HG02610 (cell line): ENCODE data around the gene RSRP1.

ENCODE experiments used
- ATAC-seq: cut with Tn5 transposase; IDR thresholded peaks from one replicate; pipeline ENCODE4 v1.9.1; 2021; ENCODE audit warnings: mild to moderate bottlenecking, moderate library complexity; ENCODE audit not compliant: unreplicated experiment

The RSRP1 gene

DNA sequence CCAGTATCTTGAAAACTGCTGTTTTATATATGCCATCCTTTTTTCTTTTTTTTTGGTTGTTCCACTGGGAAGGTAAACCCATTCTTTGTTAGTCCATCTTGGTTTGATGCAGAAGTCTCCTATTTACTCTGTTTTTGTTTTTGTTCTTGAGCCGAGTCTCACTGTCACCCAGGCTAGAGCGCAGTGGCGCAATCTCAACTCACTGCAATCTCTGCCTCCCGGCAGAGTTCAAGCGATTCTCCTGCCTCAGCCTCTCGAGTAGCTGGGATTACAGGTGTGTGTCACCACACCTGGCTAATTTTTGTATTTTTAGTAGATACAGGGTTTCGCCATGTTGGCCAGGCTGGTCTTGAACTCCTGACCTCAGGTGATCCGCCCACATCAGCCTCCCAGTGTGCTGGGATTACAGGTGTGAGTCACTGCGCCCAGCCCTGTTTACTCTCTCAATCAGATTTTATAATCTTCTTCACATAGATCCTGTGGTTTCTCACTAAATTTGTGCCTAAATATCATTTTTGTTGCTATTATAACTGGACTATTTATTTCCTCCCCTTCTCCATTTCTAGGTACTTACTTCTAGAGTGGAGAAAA lies 27.5 kb downstream of the RSRP1 start:
- ATAC-seq, result no peak

DNA sequence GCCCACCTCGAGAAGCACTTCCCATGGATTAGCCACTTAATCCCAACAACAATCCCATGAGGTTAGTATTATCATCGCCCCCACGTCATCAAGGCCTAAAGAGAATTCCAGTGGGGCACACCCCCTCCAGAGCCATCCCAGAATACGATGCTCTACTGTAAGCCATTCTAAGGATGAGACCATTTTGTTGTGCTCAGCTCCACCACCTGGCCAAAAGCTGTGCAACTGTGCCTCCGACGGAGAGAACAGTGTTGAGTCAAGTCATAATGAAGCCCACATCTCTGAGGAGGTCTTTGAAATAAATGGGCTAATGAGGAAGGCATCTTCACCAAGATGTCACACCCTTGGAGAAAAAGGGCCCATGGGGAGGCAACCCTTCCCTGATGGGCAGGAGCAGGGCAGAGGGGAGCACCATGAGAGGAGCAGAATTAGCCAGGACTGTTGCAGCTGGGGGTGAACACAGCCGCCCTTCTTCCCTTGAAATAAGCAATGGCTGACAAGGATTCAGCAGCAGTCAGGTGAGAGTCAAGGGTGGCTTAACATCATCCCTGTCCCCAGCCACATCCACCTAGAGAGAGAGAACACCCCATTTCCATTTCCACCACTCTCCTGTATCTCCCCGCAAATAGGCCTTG lies 29.5 kb downstream of the RSRP1 start:
- no peak for ATAC-seq

DNA sequence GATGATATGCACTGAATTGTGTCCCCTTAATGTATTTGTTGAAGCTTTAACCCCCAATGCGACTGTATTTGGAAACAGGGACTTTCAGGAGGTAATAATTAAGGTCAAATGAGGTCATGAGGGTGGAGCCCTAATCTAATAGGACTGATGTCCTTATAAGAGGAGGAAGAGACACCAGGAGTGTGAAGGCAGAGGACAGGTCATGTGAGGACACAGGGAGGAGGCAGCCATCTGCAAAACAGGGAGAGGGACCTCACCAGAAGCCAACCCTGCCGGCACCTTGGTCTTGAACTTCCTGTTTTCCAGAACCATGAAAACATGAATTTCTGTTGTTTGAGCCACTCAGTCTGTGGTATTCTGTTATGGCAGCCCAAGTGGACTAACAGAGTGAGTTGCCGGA lies 30.2 kb downstream of the RSRP1 start:
- ATAC-seq, result no peak

DNA sequence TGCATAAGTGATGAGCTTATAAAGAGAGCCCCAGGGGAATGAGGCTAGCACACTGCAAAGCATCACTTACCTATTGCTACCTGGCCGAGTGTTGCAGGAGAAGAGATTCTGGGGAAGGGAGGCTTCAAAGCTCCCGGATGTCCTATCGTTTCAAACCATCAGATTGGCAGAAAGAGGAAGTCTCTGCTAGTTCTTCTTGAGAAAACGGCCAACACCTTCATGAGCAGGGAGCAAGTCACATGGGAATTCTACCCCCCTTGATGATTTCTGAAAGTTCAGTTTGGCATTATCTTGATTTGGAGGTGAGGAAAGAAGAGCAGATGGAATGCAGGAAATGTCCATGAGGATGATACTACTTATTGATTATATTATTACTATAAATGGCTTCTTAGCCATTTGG lies 31.1 kb downstream of the RSRP1 start:
- no peak for ATAC-seq

DNA sequence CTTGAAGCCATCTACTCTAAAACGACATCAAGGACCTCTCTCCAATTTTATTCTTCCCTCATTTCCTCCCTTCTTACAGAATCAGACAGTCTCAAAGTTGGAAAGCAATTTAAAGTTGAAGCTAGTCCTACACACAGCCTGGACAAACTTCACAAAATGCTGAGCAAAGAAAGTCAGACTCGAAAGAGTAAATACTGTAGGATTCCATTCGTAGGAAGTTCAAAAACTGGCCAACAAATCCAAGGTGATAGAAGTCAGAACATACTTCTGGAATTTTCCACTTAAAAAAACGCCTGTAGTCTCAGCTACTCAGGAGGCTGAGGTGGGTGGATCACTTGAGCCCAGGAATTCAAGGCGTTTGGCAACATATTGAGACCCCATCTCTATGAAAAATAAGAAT lies 34.5 kb downstream of the RSRP1 start:
- no peak for ATAC-seq

- ATAC-seq, result no peak
Observed at GRCh38 chr1:25210728-25211127, 36.5 kb downstream of the RSRP1 start.

GRCh38 chr1:25209516-25209915 lies 37.7 kb downstream of the RSRP1 start:
- no peak for ATAC-seq

DNA sequence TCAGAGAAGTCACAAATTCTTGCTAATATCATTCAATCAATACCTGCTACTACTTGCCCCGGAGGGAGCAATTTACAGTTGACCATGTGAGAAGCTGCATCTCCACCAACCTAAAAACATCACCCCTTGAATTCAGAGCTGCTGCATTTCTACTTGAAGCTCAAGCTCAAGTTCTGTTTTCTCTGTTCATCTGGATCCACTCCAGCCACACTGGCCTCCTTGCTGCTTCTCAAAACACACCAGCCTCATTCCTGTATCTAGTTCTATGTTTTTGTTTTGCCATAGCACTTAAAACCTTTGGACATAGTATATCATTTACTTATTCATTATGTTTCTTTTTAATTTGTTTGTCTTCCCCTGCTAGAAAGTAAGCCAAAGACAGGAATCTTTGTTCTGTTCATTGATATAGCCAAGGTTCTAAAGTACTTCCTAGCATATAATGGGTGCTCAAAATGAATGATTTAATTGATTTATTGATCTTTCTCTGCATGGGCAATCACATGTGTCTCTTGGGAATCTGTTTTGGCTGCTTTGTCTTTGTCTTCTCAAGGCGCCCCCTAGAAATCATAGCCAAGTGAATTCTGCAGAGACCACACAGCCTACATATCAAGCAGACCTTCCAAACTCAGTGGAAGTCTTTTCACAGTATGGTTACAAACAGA lies 38.6 kb downstream of the RSRP1 start:
- ATAC-seq, result no peak

- no peak for ATAC-seq
Observed at GRCh38 chr1:25208092-25208491, 39.2 kb downstream of the RSRP1 start.

GRCh38 chr1:25206201-25206600 lies 41.1 kb downstream of the RSRP1 start:
- ATAC-seq, result no peak

GRCh38 chr1:25205786-25206185 lies 41.5 kb downstream of the RSRP1 start:
- ATAC-seq, result no peak

GRCh38 chr1:25204797-25205480 lies 42.3 kb downstream of the RSRP1 start:
- ATAC-seq, result no peak

DNA sequence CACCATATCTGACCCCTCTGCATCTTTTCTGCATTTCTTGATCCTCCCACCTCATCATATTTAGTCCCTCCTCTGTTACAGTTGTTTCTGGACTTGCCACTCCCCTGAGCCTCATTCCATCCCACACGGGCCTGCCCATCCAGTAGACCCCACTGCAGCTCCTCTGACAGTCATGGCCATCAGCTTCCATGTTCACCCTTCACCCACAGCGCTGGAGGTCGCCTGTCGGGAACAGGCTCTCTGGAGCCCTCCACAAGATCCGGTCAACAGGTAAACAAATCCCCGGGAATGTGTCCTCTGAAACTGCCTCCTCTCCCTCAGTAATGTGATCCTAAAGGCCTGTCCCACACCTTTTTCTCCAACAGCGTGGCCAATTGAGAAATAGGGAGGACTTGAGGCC lies 46.2 kb downstream of the RSRP1 start:
- no peak for ATAC-seq

DNA sequence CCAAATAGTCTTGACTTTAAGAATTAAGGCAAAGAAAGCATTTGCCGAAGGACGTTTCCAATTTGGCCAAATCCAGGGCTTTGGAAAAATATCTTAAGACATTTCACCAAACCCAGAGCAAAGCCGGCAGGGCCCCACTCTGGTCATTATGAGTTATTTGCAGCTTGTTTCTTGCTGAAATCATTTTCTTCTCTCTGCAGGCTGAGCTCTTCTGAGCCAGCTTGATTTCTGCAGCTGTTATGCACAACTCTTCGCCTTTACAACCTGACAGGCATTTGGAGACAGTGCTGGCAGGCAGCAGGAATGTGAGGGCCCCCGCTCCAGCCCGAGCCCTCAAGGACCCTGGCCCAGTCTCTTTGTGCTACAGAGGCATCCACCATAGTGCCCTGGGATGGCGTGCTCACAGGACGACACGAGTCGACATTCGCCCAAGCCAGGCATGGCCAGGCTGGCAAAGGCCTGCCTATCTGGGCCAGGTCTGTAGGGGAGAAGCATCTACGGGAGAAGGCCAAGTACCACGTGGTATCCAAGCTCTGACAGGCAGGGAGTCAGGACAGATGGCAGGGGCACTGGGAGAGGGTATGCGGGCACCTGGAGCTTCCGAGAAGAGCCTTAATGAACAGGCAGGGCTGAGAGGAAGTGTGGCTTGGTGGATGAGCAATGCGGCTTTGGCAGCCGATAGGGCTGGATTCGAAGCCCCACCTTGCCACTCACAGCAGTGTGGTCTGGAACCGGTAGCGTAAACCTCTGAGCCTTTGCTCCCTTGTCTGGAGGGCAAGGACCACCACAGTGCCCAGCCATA lies 47.2 kb downstream of the RSRP1 start:
- ATAC-seq, result no peak

DNA sequence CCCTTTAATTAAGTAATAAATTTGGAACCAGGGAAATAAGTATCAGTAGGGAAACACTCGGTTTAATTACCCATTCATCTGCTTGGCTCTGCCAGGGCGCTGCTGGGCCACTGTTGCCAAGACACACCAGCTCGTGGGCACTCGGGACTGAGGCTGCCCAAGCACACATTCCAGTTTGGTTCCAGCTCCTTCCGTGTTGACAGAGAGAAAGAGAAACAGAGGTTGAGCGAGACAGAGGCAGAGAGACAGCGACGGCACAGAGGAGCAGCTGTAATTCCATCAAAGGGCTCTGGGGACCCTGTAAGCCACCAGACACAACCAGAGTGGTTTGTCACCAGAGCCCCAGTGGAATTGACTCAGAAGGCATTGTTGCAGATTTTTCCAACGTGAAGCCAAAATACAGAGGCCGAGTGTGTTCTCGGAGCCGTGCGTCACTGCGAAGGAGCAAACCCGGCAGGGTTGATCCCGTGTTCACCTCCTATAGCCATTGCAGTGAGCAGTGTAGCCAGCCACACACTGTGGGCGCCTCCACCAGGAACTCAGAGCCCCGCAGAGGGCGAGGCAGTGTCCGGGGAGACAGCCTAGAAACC lies 48.5 kb downstream of the RSRP1 start:
- no peak for ATAC-seq

DNA sequence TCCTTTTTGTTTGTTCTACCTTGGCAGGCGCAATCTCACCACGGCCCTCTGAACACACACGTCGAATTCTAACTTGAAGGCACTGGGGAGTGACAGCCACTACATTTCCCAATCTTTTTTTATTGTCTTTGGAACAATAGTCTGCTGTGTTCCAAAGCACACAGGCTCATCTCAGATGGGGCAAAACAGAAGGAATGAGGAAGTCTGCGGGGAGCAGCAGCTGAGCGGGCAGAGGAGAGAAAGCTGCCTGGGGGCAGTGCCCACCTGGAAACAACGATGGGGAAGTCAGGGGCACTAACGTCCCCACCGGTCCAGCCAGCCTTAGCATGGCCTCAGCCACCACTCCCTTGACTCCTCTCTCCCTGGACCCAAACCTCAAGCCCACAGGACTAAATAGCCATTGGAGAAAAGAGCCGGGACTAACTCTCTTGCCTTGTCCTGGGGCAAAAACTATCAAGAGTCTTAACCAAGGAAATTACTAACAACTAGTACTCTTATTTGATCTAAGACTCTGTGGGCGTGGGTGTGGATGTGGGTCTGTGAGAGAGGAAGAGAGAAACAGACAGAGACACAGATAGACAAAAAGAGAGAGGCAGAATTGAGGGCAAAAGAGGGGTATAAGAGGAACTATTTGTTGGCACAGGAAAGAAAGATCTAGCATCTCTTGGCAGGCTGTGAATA lies 49.1 kb downstream of the RSRP1 start:
- no peak for ATAC-seq

DNA sequence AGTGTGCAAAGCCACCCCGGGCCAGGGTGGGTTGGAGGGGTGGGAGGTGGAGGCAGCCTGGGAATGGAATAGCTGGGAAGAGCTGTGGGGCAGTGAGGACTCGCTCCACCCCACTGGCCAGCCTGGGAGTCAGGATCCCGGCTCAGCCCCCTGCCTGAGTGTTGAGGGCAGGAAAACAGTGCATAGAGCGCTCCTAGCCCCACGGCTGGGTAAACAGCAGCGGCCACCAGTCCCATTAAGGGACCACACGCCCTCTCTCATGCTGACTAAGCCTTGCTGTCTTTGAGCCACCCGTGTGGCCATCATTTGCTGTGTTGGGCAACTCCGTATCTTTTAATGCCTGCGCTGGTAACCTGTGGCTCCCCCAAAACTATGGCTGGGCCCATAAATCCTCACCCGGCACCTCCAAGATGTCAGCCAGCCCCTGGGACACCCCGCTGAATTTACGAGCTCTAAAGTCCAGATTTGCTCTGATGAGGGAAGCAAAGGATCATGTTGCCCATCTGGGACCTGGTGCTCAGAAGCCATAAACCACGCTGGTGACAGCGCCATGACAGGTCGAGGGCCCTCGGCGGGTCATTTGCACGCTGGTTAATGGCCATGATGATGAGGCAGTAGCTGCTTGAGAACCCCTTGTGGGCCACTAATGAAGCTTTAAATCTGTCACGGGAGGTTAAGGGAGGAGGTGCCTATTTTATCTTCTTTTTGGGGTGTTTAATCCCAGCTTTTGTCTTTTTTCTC lies 49.8 kb downstream of the RSRP1 start:
- ATAC-seq, result no peak

GRCh38 chr1:25196830-25197229 lies 50.4 kb downstream of the RSRP1 start:
- ATAC-seq, result no peak

- ATAC-seq, result no peak
Observed at GRCh38 chr1:25195835-25196234, 51.4 kb downstream of the RSRP1 start.
